ENCODE data around the gene ITPRID1. TPM values are rescaled to one million over a fixed set of nuclear protein-coding genes. Genes with fewer than 3 reads are reported as not detected.

ITPRID1 gene
- total RNA-seq, 1 donor from 2014 or later, result not detected

GRCh38 chr7:31695859-31696614, 182.1 kb downstream of the ITPRID1 start:
- no peak for DNase-seq (ENCODE audit: low spot score)

GRCh38 chr7:31699050-31699449, 185.2 kb downstream of the ITPRID1 start:
- DNase-seq (ENCODE audit: low spot score), result no peak

- DNase-seq (ENCODE audit: low spot score), result no peak
These were observed 188.5 kb downstream of the ITPRID1 start for GRCh38 chr7:31702354-31702753.

GRCh38 chr7:31705377-31705776, 191.5 kb downstream of the ITPRID1 start:
- no peak for DNase-seq (ENCODE audit: low spot score)

GRCh38 chr7:31707089-31707488, 193.2 kb downstream of the ITPRID1 start:
- no peak for DNase-seq (ENCODE audit: low spot score)

Other genes with a start within 250 kb of the ITPRID1 start
- gene NEUROD6, start 173.4 kb upstream of the ITPRID1 start, total RNA-seq, result not detected
- gene PPP1R17, start 173.1 kb downstream of the ITPRID1 start, total RNA-seq, result not detected